Cardiac fibroblast (primary cell): ENCODE results near the gene SPRR5.

Source experiments
- DNase-seq, 2 donors: peaks; one replicate each; pipeline versions ENCODE4 v3.0.0 to v3.0.0-alpha.2; 2010; ENCODE audit warnings: low read depth in 2 of 2
- H3K4me3 ChIP-seq, 2 donors: replicated peaks in 1 of 2; 1 replicate in 1 of 2; 2 replicates in 1 of 2; pipeline ENCODE4 v1.5.1; 2011; ENCODE audit warnings: low read depth in 2 of 2, low read length in 2 of 2, mild to moderate bottlenecking in 2 of 2, moderate library complexity in 1 of 2
- TF ChIP-seq, protein P1 (sequence below): IDR thresholded peaks from one replicate; pipeline ENCODE4 v1.5.1; 2011; ENCODE audit warnings: low read depth, mild to moderate bottlenecking, low read length, inconsistent platforms

Gene SPRR5

DNA sequence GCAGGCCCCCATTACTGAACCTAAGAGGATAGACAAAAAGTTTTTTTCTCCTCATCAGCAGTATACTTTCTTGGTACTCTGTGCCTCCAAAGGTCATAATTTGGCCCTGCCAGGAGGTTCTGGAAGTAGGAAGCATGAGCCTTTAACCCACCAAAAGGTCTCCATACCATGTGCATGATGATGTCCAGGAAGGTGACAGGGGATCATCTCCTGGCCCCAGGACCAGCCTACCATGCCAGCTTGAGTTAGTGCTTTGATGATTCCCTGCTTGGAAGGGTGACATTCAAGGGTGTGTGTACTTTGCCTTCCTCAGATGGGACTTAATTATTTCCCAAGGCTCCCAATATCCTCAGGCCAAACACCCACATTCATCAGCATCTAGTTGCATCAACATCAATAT is 30.6 kb downstream of the SPRR5 start:
- DNase-seq: no peak
- H3K4me3 ChIP-seq: no peak overlapping the region
- TF ChIP-seq, protein P1, sequence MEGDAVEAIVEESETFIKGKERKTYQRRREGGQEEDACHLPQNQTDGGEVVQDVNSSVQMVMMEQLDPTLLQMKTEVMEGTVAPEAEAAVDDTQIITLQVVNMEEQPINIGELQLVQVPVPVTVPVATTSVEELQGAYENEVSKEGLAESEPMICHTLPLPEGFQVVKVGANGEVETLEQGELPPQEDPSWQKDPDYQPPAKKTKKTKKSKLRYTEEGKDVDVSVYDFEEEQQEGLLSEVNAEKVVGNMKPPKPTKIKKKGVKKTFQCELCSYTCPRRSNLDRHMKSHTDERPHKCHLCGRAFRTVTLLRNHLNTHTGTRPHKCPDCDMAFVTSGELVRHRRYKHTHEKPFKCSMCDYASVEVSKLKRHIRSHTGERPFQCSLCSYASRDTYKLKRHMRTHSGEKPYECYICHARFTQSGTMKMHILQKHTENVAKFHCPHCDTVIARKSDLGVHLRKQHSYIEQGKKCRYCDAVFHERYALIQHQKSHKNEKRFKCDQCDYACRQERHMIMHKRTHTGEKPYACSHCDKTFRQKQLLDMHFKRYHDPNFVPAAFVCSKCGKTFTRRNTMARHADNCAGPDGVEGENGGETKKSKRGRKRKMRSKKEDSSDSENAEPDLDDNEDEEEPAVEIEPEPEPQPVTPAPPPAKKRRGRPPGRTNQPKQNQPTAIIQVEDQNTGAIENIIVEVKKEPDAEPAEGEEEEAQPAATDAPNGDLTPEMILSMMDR: no peak

DNA sequence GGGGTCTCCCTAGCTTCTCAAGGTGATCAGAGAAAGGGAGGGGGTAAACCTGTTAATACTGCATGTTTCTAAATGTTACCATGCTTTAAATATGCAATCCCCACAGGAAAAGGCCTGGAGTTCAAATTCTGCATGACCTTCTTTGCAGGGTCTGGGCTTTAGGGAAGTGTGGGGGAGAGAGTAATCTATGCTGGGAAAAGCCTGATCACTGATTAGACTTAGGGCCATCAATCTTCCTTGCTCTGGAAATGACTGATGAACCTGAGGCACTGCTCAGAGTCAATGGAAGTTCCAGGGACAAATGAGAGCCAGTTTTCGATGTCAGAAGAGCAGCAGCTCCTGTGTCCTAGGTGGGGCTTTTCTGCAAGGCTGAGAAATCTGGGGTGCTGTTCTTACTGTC is 33.7 kb downstream of the SPRR5 start:
- no peak overlapping the region for H3K4me3 ChIP-seq
- TF ChIP-seq, protein P1: no peak
- DNase-seq: no peak

DNA sequence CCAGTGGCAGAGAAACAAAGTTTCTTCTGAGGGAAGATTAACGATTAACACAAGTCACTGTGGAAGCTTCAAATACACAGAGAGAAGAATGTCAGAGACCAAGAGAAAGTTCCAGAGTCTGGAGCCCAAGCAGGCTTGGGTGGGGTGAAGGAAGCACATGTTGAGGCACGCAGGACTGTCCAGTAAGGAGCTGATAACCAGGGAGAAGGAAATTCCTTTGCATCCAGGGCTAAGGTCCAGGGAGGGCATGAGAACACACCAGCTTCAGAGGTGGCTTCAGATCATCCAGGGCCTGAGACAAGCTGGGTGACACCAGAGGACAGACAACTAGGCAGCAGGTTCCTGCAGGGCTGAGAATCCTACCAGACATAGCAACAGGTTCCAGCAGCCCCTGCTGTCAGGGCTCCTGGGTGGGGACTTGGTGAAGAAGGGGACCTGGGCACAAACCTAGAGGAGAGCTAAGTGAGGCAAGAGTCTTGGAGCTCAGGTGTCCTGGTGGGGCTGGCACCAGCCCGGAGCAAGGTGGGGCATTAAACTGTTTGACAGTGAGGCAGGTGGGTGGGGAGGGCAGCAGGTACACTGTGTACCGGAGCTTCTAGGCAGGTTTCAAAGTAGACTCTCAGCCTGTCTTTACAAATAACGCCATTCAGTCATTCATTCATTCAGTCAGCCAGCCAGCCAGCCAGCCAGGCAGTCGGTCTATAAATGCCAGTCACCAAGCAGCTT is 34.3 kb downstream of the SPRR5 start:
- TF ChIP-seq, protein P1: no peak
- no peak for DNase-seq
- H3K4me3 ChIP-seq: no peak overlapping the region

DNA sequence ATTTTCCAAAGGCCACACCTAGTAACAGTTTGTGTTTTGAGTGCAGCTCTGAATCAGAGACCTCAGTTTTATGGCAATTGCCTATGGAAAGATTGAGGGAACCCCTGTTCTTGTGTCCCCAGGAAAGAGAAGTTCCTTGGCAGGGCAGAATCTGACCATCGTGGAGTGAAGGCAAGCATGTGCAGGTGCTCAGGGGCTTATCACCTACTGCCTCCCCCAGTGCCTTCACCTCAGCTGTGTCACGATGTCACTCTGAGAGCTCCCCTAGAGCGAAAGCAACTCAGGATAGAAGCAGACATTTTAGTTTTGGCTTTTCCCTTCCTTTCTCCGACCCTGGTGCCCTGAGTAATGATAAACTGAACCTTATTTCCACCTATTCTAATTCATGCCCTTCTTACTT is 35.1 kb downstream of the SPRR5 start:
- no peak overlapping the region for H3K4me3 ChIP-seq
- no peak for DNase-seq
- TF ChIP-seq, protein P1: no peak

DNA sequence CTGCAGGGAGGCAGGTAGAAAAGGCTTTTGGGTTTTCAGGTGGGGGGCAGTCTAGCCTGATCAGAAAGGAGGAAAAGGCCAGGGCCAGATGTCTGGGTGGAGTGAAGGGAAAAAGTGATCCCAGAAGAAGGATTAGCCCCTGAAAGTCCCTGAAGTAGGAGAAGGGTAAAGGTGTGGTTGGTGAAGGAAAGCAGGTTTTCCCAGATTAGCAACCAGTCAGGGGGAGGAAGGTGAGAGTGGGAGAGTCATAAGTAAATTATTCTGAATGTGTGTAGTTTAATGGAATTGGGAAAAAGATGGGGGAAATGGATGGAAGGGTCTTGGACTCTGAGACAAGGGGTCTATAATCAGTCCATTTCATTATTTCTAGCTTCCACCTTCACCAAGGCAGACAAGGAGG is 36.2 kb downstream of the SPRR5 start:
- no peak for DNase-seq
- TF ChIP-seq, protein P1: no peak
- H3K4me3 ChIP-seq: no peak overlapping the region

DNA sequence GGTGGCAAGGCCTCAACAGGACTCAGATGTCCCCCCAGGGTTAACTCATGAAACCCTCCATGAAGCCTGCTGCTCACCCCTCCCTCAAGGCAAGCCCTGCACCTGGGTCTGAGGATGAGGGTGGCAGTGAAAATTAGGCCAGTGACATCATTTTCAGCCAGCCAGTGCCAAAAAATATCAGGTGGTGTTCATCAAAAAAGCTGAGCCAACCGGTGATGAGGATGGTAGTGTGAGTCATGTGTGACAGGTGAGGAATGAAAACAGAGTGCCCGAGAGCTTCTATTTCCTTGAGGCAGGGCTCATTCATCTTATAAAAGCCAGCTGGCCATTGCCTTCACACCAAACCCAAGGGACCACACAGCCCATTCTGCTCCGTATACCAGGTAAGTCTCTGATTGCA is 36.7 kb downstream of the SPRR5 start, which contains the start of gene SPRR1A:
TSS of gene SPRR1A (plus strand) at position 339 of the 400 bp plus-strand sequence. CDS start 1,150 bp downstream, outside the sequence.
- no peak for DNase-seq
- no peak within 1 kb of the TSS for H3K4me3 ChIP-seq
- TF ChIP-seq, protein P1: no peak

DNA sequence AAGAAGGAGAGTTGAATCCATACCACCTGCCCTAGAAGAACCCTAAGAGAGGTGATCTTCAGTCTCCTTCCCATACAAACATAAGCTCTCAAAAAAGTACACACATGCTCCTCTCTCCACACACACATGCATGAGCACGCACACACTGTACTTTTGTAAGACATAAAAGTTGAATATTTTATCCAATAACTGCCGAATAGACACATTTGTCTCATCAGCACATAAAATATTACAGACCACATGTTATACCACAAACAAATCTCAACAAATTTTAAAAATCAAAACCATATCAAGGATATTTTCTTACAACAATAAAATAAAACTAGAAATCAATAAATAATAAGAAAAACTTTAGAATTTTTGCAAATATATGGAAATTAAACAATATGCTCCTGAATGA is 39.6 kb downstream of the SPRR5 start:
- DNase-seq: no peak
- TF ChIP-seq, protein P1: no peak
- H3K4me3 ChIP-seq: no peak overlapping the region
